GM19099 (cell line): ENCODE results near the gene ROPN1L.

Experiments
- POLR2A ChIP-seq: IDR thresholded peaks from 3 replicates; pipeline ENCODE4 v1.6.1; 2011; ENCODE audit warnings: low read depth; ENCODE audit not compliant: insufficient read length; ENCODE audit errors: extremely low read depth

Gene ROPN1L

DNA sequence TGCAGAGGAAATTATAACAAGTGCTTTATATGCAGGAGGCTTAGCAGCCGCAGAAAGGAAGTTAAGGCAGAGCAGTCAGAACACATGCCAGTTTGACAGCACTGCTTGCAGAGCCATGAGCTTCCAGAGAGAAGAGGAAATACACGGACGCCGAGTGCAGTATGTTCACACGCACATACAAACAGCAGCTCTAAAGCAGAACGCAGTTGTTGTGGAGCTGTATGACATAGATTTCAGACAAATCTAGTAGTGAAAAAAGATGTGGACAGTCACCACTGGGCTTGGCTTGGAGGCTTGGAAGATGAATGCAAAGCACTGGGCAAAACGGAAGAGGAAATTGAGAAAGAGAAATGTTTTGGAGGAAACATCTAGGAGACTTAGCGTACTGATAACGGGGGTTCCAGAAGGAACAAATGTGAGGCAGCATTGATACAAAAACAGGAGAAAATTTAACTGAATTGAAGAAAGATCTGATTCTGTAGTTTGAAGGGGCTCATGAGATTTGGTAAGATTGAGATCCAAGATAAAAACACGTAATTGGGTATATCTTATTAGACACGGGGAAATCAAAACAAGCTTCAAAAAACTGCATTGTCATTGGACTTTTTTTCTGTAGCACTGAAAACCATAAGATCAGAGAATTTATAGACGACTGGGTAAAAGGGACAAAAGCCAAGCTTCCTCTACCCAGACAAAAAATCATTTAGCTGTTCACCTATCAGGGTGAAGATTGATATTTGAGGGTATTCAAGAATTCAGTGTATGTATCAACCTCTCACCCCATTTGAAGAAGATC lies 19.6 kb upstream of the ROPN1L start:
- TF ChIP-seq POLR2A, result no peak

DNA sequence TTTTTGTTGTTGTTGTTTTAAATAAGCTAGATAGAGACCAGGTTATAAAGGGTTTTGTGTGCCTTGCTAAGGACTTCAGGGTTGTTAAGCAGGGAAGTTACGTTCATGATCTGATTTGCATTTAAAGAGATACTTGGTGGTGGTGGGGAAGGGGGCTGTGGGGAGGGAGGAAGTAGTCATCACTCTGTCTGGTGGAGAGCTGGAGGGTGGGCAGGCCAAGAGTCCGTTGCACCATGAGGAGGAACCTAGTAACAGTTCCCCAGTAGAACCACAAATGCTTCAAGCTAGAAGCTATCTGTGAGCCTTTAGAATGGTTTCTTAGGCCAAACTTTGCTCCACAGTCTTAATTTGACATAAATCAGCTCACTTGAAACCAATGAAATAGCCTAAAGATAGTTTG lies 18.7 kb upstream of the ROPN1L start:
- no peak for TF ChIP-seq POLR2A

DNA sequence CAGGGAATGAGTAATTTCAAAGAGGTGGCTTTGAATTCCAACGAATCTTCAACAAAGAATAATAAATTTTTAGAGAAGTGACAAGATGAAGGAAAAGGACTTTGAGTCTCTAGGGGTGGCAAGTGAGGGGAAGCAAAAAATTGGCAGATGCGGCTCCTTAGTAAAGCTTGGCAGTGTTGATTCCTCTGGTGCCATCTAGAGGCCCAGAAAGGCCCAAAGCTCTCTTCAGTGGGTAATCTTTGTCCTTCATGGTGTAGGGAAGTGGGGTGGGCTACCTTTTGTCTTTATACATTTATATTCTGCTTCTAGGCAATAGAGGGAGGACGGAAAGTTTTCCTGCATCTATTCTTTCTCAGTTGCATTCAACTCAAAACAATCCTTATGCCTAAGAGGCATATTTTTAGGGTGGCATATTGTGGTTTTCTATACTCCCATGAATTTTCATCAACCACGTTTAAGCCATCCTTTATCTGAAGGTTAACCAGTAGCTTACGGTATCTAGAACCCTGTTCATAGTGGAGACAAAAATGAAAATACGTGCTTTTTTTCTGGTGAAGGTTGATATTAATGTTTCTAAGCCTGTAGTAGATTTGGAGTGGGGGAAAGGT lies 17.5 kb upstream of the ROPN1L start:
- no peak for TF ChIP-seq POLR2A

DNA sequence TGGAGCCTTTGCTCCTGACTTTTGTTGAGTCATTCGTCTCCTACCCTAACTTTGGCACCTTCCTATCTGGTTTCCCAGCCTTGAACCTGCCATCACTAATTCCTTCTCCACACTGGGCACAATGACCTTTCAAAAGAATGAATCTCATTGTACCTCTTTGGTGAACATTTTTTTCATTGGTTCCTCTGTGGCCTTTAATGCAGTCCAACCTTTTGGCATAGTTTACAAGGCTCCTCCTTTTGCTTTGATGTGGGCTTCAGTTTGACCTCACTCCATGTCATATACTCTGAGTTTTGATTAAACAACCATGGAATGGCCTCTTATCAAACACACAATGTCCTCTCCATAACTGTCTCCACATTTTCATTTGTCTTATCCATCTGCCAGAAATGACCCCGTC lies 14.5 kb upstream of the ROPN1L start:
- TF ChIP-seq POLR2A, result no peak

DNA sequence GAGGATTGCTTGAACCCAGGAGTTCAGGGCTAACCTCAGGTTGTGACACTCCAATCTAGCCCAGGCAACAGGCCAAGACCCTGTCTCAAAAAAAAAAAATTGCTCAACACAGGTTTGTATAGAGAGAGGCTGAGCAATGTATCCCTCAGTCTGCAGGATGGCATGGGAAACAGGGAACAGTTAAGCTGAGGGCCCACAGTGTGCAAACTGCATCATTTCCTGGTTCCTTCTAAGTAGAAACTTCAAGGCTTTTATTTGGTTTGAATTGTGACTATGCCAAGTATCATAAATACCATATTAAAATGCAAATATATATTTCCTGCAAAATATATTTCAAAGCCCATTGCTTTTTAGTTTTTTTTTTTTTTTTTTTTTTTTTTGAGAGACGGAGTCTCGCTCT lies 13.7 kb upstream of the ROPN1L start:
- no peak for TF ChIP-seq POLR2A

DNA sequence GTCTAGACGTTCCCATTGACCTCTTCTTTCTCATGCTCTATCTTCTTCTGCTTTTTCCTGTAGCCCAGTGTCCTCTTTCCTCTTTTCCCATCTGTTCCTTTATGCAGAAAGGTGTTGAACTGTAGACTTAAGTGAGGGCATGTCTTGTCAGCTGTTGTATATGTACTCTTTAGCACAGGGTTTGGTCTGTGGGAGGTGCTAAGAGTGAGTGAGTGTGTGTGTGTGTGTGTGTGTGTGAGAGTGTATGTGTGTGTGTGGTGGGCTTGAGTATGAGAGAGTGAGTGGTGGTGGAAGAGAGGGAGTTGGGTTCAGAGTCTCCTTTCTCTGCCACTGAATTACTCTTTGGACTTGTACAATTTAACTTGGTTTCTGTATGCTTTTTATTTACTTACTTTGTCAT lies 10.3 kb upstream of the ROPN1L start:
- TF ChIP-seq POLR2A, result no peak

DNA sequence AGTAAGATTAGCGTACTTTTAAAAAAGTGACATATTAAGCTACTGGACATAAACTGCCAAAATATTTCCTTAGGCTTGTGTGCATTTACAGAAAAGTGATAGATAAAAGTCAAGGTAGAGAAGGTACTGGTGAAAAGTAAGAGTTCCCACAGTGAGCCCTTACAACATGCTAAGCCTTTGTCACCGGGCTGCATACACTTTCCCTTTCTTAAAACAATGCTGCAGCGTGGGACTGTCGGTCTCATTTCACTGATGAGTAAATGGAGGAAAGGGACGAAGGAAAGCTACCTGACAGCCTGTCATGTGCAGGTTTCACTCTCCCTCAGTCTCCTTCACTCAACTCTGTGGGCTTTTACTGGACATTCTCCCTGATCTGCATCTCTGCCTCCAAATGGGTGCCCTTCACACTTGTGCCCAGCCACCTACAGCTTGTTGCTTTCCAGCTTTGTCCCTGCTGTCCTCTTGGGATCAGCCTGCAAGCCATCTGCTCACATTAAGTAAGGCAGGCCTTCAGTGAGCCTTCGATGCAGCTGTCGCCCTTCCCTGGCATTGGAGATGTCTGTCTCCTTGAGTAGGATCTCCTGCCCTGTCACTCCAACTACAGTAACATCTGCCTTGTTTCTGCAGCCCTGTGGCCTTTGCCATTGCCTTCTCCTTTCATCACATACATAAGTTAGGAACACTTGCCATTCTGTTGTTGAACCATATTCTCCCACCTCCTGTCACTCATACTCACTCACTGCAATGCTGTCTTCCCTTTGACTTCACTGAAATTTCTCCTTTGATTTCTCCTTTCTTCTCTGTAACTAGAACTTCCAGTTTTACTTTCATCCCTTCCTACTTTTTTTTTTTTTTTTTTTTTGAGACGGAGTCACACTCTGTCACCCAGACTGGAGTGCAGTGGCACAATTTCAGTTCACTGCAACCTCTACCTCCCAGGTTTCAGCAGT lies 9.3 kb upstream of the ROPN1L start:
- no peak for TF ChIP-seq POLR2A

DNA sequence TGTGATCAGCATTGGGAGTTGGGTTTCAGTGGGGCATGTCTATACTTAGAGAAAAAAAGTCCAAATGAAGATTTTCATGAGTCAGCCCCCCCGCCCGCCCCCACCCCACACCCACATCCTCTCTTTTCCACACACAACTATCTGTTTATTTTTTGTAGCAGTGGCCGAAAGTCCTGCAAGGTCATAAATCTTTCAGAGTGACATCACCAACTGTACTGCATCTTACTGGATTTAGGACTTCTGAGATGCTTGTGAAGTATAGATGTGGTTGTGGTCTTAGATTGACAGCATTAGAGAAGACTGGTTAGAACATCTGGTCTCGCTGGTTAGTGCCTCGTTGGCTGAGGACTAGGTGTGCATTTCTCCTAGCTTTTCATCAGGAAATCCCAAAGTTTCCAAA lies 7.3 kb upstream of the ROPN1L start:
- TF ChIP-seq POLR2A, result no peak

DNA sequence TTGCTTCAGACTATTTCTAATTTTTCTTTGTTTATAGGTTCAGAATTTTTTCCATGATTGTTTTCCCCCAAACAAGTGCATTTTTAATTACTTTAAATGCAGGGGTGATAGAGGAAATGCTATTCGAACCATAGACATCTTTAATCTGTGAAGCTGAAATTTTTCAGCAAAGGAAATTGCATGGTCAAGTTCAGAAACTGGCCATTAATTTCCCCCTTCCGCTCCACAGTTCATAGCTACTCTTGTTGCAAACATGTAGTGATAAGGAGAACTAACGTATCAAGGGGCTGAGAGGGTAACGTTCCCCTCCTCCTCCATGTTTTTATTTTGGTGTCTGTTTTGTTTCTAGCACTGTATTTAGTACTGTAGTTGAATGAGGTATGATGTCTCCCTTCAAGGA lies 3.4 kb upstream of the ROPN1L start:
- no peak for TF ChIP-seq POLR2A

DNA sequence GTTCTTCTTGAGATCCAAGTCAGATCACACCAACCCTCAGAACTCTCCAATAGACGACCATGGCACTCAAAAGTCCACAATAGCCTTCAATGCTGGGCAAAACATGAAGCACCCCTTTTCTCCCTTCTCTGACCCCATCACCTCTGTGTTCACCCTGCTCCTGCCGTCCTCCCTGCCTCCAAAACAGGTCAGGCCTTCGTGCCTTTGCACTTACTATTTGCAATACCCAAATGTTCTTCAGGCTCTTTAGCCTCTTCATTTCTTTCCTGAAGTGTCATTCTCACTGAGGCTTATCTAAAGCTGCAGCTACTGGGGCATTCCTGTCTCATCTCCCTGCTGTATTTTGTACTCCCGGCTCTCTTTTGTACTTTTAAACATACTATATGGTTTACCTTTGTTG lies 2.0 kb upstream of the ROPN1L start:
- TF ChIP-seq POLR2A, result no peak

DNA sequence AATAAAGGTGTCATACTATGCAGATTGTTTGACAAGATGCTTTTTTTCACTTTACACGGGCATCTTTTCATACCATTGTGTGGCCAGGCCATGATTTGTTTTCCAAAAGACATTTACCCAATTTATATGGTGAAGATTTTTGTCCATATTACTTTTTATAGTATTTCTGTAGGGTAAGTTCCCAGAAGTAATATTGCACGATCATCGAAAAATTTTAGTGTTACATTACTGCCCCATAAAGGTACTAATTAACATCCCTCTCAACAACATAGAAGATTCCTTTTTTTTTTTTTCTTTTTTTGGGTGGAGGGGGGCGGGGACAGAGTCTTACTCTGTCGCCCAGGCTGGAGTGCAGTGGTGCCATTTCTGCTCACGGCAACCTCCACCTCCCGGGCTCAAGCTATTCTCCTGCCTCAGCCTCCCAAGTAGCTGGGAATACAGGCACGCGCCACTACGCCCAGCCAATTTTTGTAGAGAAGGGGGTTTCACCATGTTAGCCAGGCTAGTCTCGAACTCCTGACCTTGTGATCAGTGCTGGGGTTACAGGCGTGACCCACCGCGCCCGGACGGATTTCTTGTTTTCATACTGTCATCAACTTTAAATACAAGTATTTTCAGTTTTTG lies 1.2 kb upstream of the ROPN1L start:
- TF ChIP-seq POLR2A, result no peak

DNA sequence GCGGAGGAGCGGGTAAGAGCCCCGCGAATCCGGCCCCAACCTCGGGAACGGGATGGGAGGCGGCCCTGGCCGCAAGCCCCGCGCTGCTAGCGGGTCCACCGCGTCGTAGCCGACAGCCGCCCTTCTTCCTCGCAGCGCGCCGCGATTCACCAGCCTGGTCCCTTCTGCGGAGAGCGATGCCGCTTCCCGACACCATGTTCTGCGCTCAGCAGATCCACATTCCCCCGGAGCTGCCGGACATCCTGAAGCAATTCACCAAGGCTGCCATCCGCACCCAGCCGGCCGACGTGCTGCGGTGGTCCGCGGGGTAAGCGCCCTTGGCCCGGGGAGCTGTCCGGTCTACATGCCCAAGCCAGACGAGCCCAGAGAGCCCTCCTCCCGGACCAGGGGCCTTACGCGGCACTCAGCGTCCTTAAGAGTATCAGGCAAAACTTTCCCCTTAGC lies 335 bp downstream of the ROPN1L start:
- TF ChIP-seq POLR2A, result no peak

DNA sequence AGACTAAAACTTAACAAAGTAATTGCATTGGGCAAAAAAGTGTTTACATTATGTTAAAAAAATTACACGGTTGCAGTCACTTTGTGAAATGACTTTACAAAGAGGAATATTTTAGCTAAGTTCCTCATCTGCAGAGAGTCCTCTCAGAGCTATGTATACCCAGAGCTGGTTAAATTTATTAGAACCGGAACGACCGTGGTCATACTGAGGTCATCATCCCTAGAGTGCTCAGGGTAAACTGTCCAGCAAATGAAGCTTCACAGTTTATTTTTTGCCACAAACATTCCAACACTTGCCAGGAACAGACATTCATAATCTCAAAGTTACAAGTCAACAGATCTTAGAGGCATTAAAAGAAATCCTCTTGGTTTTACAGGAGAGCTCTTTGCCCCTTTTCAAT lies 897 bp downstream of the ROPN1L start:
- TF ChIP-seq POLR2A, result no peak

DNA sequence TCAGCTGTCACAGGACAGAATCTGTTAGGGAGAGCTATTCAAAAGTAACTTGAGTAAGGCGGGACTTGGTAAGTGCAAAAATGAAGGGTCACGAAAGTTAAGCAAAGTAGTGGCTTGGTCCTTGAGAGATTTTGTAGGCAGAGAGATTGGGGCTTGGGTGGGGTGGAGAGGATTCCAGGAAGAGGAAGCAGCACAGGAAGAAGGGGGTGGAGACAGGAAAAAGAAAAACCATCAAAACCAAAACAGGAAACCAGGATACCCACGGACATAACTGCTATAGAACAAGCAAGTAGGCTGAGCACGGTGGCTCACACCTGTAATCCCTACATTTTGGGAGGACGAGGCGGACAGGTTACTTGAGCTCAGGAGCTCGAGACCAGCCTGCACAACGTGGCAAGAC lies 3.7 kb downstream of the ROPN1L start:
- no peak for TF ChIP-seq POLR2A

DNA sequence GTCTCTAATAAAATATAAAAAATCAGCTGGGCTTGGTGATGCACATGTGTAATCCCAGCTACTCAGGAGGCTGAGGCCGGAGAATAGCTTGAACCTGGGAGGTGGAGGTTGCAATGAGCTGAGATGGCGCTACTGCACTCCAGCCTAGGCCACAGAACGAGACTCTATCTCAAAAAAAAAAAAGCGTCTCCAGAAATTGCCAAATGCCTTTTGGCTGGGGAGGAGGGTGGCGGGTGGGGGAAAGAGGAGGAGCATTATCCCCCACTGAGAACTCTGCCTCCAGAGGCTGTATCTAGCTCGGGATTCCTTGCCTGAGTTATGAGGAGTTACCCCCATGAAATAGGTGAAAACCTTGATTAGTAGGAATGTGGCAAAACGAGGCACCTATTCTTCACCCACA lies 4.8 kb downstream of the ROPN1L start:
- TF ChIP-seq POLR2A, result no peak
